ENCODE results near the gene EPHA3.

EPHA3 gene

DNA sequence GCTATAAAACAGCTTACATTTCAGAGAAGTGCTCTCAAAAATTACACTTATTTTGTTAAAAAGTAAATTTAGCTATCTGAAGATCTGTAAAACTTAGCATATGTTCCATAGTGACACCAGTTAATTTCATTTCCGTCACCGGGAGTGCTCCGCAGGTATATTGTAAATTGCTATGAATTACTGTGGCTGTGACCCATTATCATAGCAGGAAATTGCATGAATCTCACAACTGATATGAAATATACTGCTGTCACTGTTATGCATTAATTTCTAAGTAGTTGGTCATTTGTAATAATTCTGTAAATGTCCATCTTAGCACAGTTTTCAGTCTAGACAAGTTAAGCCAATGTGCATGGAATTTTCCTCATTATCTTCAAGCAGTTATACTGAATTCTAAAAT is 91.2 kb downstream of the EPHA3 start:
- H3K9me2 ChIP-seq (replicated peaks; ENCODE audit: low read depth, low read length), result no peaks in the 10 kb centered on the region
- H3F3A ChIP-seq (ENCODE audit: low read depth), result no peaks in the 10 kb centered on the region
- no peaks in the 10 kb centered on the region for H3K27me3 ChIP-seq (ENCODE audit: insufficient read depth, low read length, poor library complexity, severe bottlenecking)
- no peaks in the 10 kb centered on the region for H3K79me2 ChIP-seq (ENCODE audit: insufficient read depth, low read length)
- H3K4me1 ChIP-seq (ENCODE audit: insufficient read depth, low read length, poor library complexity, severe bottlenecking), result no peaks in the 10 kb centered on the region
- no peaks in the 10 kb centered on the region for H3K9me3 ChIP-seq (ENCODE audit: insufficient read depth, low read depth, low read length)
- no peak overlapping the region for H3K4me3 ChIP-seq (ENCODE audit: low read length, poor library complexity, severe bottlenecking)
- no peak overlapping the region for H3K4me2 ChIP-seq (ENCODE audit: low read depth, low read length, poor library complexity, severe bottlenecking)
- H3K9ac ChIP-seq (ENCODE audit: low read depth, low read length, poor library complexity, severe bottlenecking), result no peak overlapping the region
- H4K20me1 ChIP-seq (ENCODE audit: insufficient read depth, low read length, poor library complexity, severe bottlenecking), result no peaks in the 10 kb centered on the region
- H2AFZ ChIP-seq (ENCODE audit: low read length), result no peak overlapping the region
- H3K36me3 ChIP-seq (ENCODE audit: insufficient read depth, low read length), result no peaks in the 10 kb centered on the region
- no peak for TF ChIP-seq EZH2phosphoT487 (IDR thresholded peaks at IDR 0.05; ENCODE audit: borderline replicate concordance)
- TF ChIP-seq, protein P1, sequence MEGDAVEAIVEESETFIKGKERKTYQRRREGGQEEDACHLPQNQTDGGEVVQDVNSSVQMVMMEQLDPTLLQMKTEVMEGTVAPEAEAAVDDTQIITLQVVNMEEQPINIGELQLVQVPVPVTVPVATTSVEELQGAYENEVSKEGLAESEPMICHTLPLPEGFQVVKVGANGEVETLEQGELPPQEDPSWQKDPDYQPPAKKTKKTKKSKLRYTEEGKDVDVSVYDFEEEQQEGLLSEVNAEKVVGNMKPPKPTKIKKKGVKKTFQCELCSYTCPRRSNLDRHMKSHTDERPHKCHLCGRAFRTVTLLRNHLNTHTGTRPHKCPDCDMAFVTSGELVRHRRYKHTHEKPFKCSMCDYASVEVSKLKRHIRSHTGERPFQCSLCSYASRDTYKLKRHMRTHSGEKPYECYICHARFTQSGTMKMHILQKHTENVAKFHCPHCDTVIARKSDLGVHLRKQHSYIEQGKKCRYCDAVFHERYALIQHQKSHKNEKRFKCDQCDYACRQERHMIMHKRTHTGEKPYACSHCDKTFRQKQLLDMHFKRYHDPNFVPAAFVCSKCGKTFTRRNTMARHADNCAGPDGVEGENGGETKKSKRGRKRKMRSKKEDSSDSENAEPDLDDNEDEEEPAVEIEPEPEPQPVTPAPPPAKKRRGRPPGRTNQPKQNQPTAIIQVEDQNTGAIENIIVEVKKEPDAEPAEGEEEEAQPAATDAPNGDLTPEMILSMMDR (conservative IDR thresholded peaks at IDR 0.05; ENCODE audit: low read length), result no peak

DNA sequence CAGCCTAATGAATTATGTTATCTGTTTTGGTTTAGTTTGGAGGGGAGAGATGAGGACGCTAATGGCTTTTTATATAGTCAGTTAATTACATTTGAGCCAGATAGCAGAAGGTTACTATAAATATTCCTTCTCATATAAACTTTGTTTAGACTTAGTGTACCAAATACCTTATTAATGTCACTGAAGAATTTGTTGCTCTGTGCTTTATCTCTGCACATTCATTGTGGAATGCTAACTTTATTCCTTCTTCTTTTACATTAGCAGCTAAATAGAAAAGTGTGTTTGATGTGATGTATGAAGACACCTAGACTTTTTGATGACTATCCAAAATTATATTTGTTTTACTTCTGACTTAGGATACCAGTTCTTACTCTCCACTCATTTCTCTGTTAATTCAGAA is 105.2 kb downstream of the EPHA3 start:
- Histone ChIP-seq H3K27me3 (ENCODE audit: insufficient read depth, low read length, poor library complexity, severe bottlenecking) (no peaks in the 10 kb centered on the region), H3K4me2 (ENCODE audit: low read depth, low read length, poor library complexity, severe bottlenecking) (no peak overlapping the region), H2AFZ (ENCODE audit: low read length) (no peak overlapping the region), H3K36me3 (ENCODE audit: insufficient read depth, low read length) (no peaks in the 10 kb centered on the region), H3K4me3 (ENCODE audit: low read length, poor library complexity, severe bottlenecking) (no peak overlapping the region), H4K20me1 (ENCODE audit: insufficient read depth, low read length, poor library complexity, severe bottlenecking) (no peaks in the 10 kb centered on the region), H3K9me2 (replicated peaks; ENCODE audit: low read depth, low read length) (no peaks in the 10 kb centered on the region), H3K4me1 (ENCODE audit: insufficient read depth, low read length, poor library complexity, severe bottlenecking) (no peaks in the 10 kb centered on the region), H3F3A (ENCODE audit: low read depth) (no peaks in the 10 kb centered on the region), H3K79me2 (ENCODE audit: insufficient read depth, low read length) (no peaks in the 10 kb centered on the region), H3K9ac (ENCODE audit: low read depth, low read length, poor library complexity, severe bottlenecking) (no peak overlapping the region), H3K9me3 (ENCODE audit: insufficient read depth, low read depth, low read length) (no peaks in the 10 kb centered on the region)
- no peak for TF ChIP-seq EZH2phosphoT487 (IDR thresholded peaks at IDR 0.05; ENCODE audit: borderline replicate concordance)
- TF ChIP-seq, protein P1 (conservative IDR thresholded peaks at IDR 0.05; ENCODE audit: low read length), result no peak

DNA sequence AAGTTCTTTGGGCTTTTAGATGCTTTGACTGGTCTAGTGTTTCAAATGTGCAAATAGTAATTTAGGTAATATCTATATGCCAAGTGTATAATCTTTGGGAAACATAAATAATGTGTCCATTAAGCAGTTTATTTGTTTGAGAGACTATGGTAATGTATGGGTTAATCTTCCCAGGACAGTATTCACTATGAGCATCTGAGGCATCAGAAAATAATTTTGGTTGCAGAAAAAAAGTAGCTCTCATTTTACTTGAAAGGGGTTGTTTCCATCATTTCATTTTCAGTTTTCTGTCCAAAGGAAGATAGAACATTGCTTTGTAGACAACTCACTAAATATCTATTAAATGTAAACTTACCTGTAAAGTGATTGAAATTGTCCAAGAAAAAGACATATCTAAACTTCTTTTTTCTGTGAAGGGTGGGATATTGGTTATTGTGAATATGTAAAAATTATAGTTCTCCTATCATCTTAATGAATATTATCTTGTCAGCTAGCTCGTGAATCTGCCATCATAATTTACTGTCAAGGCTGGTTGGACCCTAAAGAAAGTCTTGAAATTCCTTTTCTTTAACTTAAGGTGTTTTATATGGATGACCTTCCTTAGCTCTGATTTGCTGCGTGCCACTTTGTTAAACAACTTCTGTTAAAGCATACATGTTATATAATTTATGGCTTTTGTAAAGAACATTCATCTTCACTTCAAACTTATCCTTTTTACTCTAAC is 108.8 kb downstream of the EPHA3 start:
- H3K36me3 ChIP-seq (ENCODE audit: insufficient read depth, low read length), result no peaks in the 10 kb centered on the region
- H3K4me2 ChIP-seq (ENCODE audit: low read depth, low read length, poor library complexity, severe bottlenecking), result no peak overlapping the region
- no peaks in the 10 kb centered on the region for H3K9me3 ChIP-seq (ENCODE audit: insufficient read depth, low read depth, low read length)
- H3K79me2 ChIP-seq (ENCODE audit: insufficient read depth, low read length), result no peaks in the 10 kb centered on the region
- no peaks in the 10 kb centered on the region for H3K9me2 ChIP-seq (replicated peaks; ENCODE audit: low read depth, low read length)
- H3K27me3 ChIP-seq (ENCODE audit: insufficient read depth, low read length, poor library complexity, severe bottlenecking), result no peaks in the 10 kb centered on the region
- no peaks in the 10 kb centered on the region for H3F3A ChIP-seq (ENCODE audit: low read depth)
- no peaks in the 10 kb centered on the region for H3K4me1 ChIP-seq (ENCODE audit: insufficient read depth, low read length, poor library complexity, severe bottlenecking)
- no peak overlapping the region for H3K4me3 ChIP-seq (ENCODE audit: low read length, poor library complexity, severe bottlenecking)
- H4K20me1 ChIP-seq (ENCODE audit: insufficient read depth, low read length, poor library complexity, severe bottlenecking), result no peaks in the 10 kb centered on the region
- H2AFZ ChIP-seq (ENCODE audit: low read length), result no peak overlapping the region
- H3K9ac ChIP-seq (ENCODE audit: low read depth, low read length, poor library complexity, severe bottlenecking), result no peak overlapping the region
- TF ChIP-seq, protein P1 (conservative IDR thresholded peaks at IDR 0.05; ENCODE audit: low read length), result no peak
- TF ChIP-seq EZH2phosphoT487 (IDR thresholded peaks at IDR 0.05; ENCODE audit: borderline replicate concordance), result no peak
